NCI-H2171 (cell line): ENCODE results near the gene RHOG.
"Not testable (repeated sequence)": the region's sequence is repeated elsewhere in the genome, so short reads cannot be mapped to it uniquely, and the experiment has no call there.

Source experiments
- DNase-seq: peaks from one replicate; lab custom pipeline; 2025; lab: John Stamatoyannopoulos, UW

RHOG gene

GRCh38 chr11:3808861-3809623, 31.7 kb downstream of the RHOG start:
- no peak for DNase-seq

- no peak for DNase-seq
Measured at GRCh38 chr11:3807909-3808860, 32.6 kb downstream of the RHOG start, which contains the start of gene PGAP2. Gene PGAP2, plus strand, starts transcription at chr11:3808560. Its CDS starts 2,700 bp downstream, at chr11:3811260.

GRCh38 chr11:3803726-3804495, 36.8 kb downstream of the RHOG start:
- DNase-seq = no peak

GRCh38 chr11:3802011-3802790, 38.6 kb downstream of the RHOG start:
- DNase-seq = no peak

GRCh38 chr11:3799873-3800272, 40.9 kb downstream of the RHOG start:
- no peak for DNase-seq

- DNase-seq = no peak
Measured at GRCh38 chr11:3799143-3799542, 41.6 kb downstream of the RHOG start.

- DNase-seq = peak; percentile 87
Measured at GRCh38 chr11:3797329-3798090, 43.2 kb downstream of the RHOG start, which contains the start of gene NUP98. Gene NUP98, minus strand, starts transcription at chr11:3797554. Its CDS starts 15,437 bp downstream, at chr11:3782117.

GRCh38 chr11:3796801-3797328, 43.9 kb downstream of the RHOG start:
- DNase-seq = no peak

- no peak for DNase-seq
Measured at GRCh38 chr11:3796346-3796745, 44.4 kb downstream of the RHOG start.

GRCh38 chr11:3796002-3796311, 44.8 kb downstream of the RHOG start:
- no peak for DNase-seq

- DNase-seq = no peak
Measured at GRCh38 chr11:3795131-3796001, 45.4 kb downstream of the RHOG start.

GRCh38 chr11:3794387-3794786, 46.4 kb downstream of the RHOG start:
- DNase-seq = not testable (repeated sequence)

GRCh38 chr11:3786781-3787428, 53.9 kb downstream of the RHOG start:
- no peak for DNase-seq

GRCh38 chr11:3783611-3784010, 57.1 kb downstream of the RHOG start:
- DNase-seq = no peak

- DNase-seq = no peak
Measured at GRCh38 chr11:3782963-3783362, 57.8 kb downstream of the RHOG start.

GRCh38 chr11:3781423-3781822, 59.3 kb downstream of the RHOG start:
- no peak for DNase-seq
